ENCODE data around the gene SIPA1. TPM values are rescaled to one million over a fixed set of nuclear protein-coding genes. Genes with fewer than 3 reads are reported as not detected.

SIPA1 gene
- total and polyA plus RNA-seq, 2 of the 8 experiments (the other 6 are each of a cell fraction or from before 2014, with no cell fraction given) = 35.3 to 72.2 TPM

DNA sequence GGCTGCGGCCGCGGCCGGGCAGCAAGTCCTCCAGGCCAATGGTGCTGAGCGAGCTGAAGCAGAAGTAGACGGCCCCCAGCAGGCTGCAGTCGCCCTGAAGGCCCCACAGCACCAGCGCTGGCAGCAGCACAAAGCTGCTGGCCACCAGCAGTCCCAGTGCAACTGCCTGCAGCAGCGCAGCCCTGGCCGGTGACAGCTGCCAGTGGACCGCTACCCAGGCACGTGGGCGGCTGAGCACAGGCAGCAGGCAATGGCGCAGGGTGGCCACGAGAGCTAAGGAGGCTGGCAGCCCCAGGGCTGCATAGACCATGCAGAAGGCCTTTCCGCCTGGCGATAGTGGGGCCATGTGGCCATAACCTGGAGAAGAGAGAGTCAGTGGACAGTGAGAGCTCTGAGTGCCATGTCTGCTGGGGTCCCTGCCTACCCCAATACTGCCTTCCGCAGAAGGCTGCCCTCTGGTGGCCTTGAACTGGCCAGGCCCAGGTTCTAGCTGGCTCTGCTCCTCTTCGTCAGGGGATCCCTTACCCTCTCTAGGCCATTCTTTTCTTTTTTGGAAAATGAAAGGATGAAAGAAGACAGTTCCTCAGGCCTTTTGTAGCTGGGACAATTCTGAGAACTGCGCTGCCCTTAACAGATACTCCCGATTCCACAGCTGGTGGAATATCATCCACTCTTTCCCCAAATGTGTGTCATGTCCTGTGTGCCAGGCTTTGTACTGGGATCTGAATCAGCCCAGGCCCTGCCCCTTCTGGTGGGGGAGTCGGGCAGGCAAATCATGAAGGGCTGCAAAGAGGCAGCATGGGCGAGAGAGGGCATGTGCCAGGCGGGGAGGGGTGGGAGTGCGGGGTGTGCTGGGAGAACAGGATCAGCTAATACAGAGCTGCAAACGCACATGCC, 44.1 kb upstream of the SIPA1 start:
- ChIA-PET CTCF (ENCODE audit: partially characterized antibody) (interaction anchor here (0.6 to 14.5 kb wide), 41 partner anchors 9 to 1880 kb away, joined by 3 to 227 read pairs (median 4); partner anchors contain the start of genes EHBP1L1, FAM89B, MAP3K11 and PCNX3), POLR2A (ENCODE audit: partially characterized antibody) (interaction anchor here (0.6 to 6.8 kb wide), 17 partner anchors 9 to 103 kb away, joined by 3 to 41 read pairs (median 5); partner anchors contain the start of genes EHBP1L1, MAP3K11 and PCNX3)
- Histone ChIP-seq H3K36me3 (ENCODE audit: control insufficient read depth in 2 of 4, insufficient read depth in 4 of 4, low read length in 3 of 4) (peaks cover 0 to 6% (median 2%) of the 10 kb centered on the region in 4 experiments; a peak in 3 of 8 replicates), H3K27me3 (replicated peaks in 1 of 4; ENCODE audit: control insufficient read depth in 3 of 4, extremely low read depth in 1 of 4, insufficient read depth in 3 of 4, low read length in 3 of 4) (peaks cover 8 to 27% (median 22%) of the 10 kb centered on the region in 4 experiments), H3K4ac (replicated peaks; ENCODE audit: insufficient read length, low read depth, low read length) (peak overlapping the region; percentile 94), H4K5ac (ENCODE audit: insufficient read length, low read depth, low read length) (no peak overlapping the region), H3K9ac (replicated peaks in 1 of 4; ENCODE audit: extremely low read depth in 1 of 4, low read depth in 3 of 4, low read length in 3 of 4) (no peak overlapping the region), H3K79me2 (ENCODE audit: control insufficient read depth in 1 of 2, insufficient read depth in 2 of 2, low read length in 2 of 2) (no peaks in the 10 kb centered on the region), H3K14ac (ENCODE audit: insufficient read length) (no peak overlapping the region), H4K91ac (replicated peaks; ENCODE audit: insufficient read length, low read length) (peak overlapping the region; percentile 48), H3K23me2 (ENCODE audit: low read depth, low read length) (peaks cover 9% of the 10 kb centered on the region; the same call in 1 of the 2 replicates), H2AK5ac (ENCODE audit: low read depth, low read length) (0 out of 2 replicates have a peak overlapping the region, but pooled peaks have one; percentile 25), H3K4me3 (ENCODE audit: extremely low read depth in 1 of 4, insufficient read depth in 2 of 4, low read depth in 3 of 4, low read length in 4 of 4) (no peak overlapping the region), H4K8ac (ENCODE audit: extremely low read depth, insufficient read depth, low read length) (no peak overlapping the region), H2BK12ac (ENCODE audit: low read depth, low read length) (peak overlapping the region; percentile 80; the same call in 1 of the 2 replicates), H2BK20ac (ENCODE audit: low read length) (no peak overlapping the region), H3K56ac (replicated peaks; ENCODE audit: insufficient read length, low read depth, low read length) (no peak overlapping the region), H2AFZ (ENCODE audit: low read length) (no peak overlapping the region), H2BK120ac (replicated peaks; ENCODE audit: low read depth, low read length) (no peak overlapping the region), H2BK15ac (ENCODE audit: low read length) (peak overlapping the region; percentile 72; the same call in 1 of the 2 replicates), H3K27ac (ENCODE audit: low read depth, low read length) (no peak overlapping the region), H3K4me2 (ENCODE audit: insufficient read depth in 1 of 2, low read depth in 2 of 2, low read length in 2 of 2) (peak overlapping the region in 1 of 2 experiments; percentile 60; a peak in 1 of 4 replicates), H3K23ac (ENCODE audit: insufficient read length) (no peak overlapping the region), H3K4me1 (replicated peaks in 1 of 4; ENCODE audit: control insufficient read depth in 3 of 4, insufficient read depth in 4 of 4, low read length in 3 of 4) (peaks cover 3 to 10% (median 8%) of the 10 kb centered on the region in 4 experiments), H3K9me3 (ENCODE audit: insufficient read depth in 2 of 2, low read depth in 1 of 2, low read length in 1 of 2) (no peaks in the 10 kb centered on the region), H3K18ac (ENCODE audit: extremely low read depth, low read length) (peak overlapping the region; percentile 15; the same call in 1 of the 2 replicates), H3K79me1 (ENCODE audit: low read depth, low read length) (no peaks in the 10 kb centered on the region), H2BK5ac (ENCODE audit: low read depth, low read length) (peak overlapping the region; percentile 81; the same call in 1 of the 2 replicates), H4K20me1 (replicated peaks in 1 of 2; ENCODE audit: control insufficient read depth in 1 of 2, insufficient read depth in 2 of 2, low read length in 2 of 2) (peaks cover 0 to 4% of the 10 kb centered on the region in 2 experiments)
- TF ChIP-seq RAD21 (IDR thresholded peaks at IDR 0.05 in 1 of 2, conservative IDR thresholded peaks at IDR 0.05 in 1 of 2; ENCODE audit: low read depth in 2 of 2, low read length in 2 of 2) = peak; percentile 45 to 52; a peak in 3 of 4 replicates
- TF ChIP-seq, protein P1, sequence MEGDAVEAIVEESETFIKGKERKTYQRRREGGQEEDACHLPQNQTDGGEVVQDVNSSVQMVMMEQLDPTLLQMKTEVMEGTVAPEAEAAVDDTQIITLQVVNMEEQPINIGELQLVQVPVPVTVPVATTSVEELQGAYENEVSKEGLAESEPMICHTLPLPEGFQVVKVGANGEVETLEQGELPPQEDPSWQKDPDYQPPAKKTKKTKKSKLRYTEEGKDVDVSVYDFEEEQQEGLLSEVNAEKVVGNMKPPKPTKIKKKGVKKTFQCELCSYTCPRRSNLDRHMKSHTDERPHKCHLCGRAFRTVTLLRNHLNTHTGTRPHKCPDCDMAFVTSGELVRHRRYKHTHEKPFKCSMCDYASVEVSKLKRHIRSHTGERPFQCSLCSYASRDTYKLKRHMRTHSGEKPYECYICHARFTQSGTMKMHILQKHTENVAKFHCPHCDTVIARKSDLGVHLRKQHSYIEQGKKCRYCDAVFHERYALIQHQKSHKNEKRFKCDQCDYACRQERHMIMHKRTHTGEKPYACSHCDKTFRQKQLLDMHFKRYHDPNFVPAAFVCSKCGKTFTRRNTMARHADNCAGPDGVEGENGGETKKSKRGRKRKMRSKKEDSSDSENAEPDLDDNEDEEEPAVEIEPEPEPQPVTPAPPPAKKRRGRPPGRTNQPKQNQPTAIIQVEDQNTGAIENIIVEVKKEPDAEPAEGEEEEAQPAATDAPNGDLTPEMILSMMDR (IDR thresholded peaks at IDR 0.05; ENCODE audit: control extremely low read depth in 1 of 3, insufficient read depth in 1 of 3, low read depth in 1 of 3, low read length in 3 of 3) = peak in 2 of 3 experiments; percentile 73 to 90; a peak in 3 of 4 replicates
- no peak for TF ChIP-seq SP1 (IDR thresholded peaks at IDR 0.05; ENCODE audit: low read depth, low read length)
- 79% methylated on average over 23 of the region's 26 CpGs; no CpG with 5 or more reads in 1 of the 2 experiments for WGBS, 2 experiments (ENCODE audit: extremely low coverage in 1 of 2, insufficient coverage in 1 of 2, insufficient read length in 1 of 2, insufficient replicate concordance in 2 of 2, low coverage in 1 of 2, low lambda C conversion rate in 2 of 2, missing lambda C conversion rate in 1 of 2)
- DNase-seq (ENCODE audit: low read depth in 1 of 2, low spot score in 2 of 2) = no peak
- FAIRE-seq = peak; percentile 75

Measured in H1 (cell line).